ENCODE measurements around the gene ARHGAP22. TPM values are rescaled to one million over a fixed set of nuclear protein-coding genes. Genes with fewer than 3 reads are reported as not detected.

The ARHGAP22 gene
- polyA plus RNA-seq, 4 donors = 1.4 to 3.3 (median 1.9) TPM

- no peak for DNase-seq (ENCODE audit: low read depth in 4 of 4, low spot score in 2 of 4)
These were observed 50.2 kb downstream of the ARHGAP22 start for GRCh38 chr10:48554656-48555055.

GRCh38 chr10:48554246-48554645 lies 50.6 kb downstream of the ARHGAP22 start:
- DNase-seq (ENCODE audit: low read depth in 4 of 4, low spot score in 2 of 4) = no peak

- no peak for DNase-seq (ENCODE audit: low read depth in 4 of 4, low spot score in 2 of 4)
These were observed 51.8 kb downstream of the ARHGAP22 start for GRCh38 chr10:48552946-48553564.

- DNase-seq (ENCODE audit: low read depth in 4 of 4, low spot score in 2 of 4) = peak in 3 of 4 donors; percentile 14 to 24 (median 18)
These were observed 52.8 kb downstream of the ARHGAP22 start for GRCh38 chr10:48551861-48552591.

GRCh38 chr10:48550977-48551376 lies 53.9 kb downstream of the ARHGAP22 start:
- no peak for DNase-seq (ENCODE audit: low read depth in 4 of 4, low spot score in 2 of 4)

GRCh38 chr10:48550071-48550691 lies 54.7 kb downstream of the ARHGAP22 start:
- no peak for DNase-seq (ENCODE audit: low read depth in 4 of 4, low spot score in 2 of 4)

GRCh38 chr10:48549236-48549635 lies 55.6 kb downstream of the ARHGAP22 start:
- no peak for DNase-seq (ENCODE audit: low read depth in 4 of 4, low spot score in 2 of 4)

GRCh38 chr10:48548531-48549135 lies 56.2 kb downstream of the ARHGAP22 start:
- DNase-seq (ENCODE audit: low read depth in 4 of 4, low spot score in 2 of 4) = no peak

GRCh38 chr10:48547981-48548380 lies 56.9 kb downstream of the ARHGAP22 start:
- no peak for DNase-seq (ENCODE audit: low read depth in 4 of 4, low spot score in 2 of 4)

GRCh38 chr10:48547061-48547895 lies 57.6 kb downstream of the ARHGAP22 start:
- no peak for DNase-seq (ENCODE audit: low read depth in 4 of 4, low spot score in 2 of 4)

GRCh38 chr10:48545462-48546145 lies 59.3 kb downstream of the ARHGAP22 start:
- DNase-seq (ENCODE audit: low read depth in 4 of 4, low spot score in 2 of 4) = no peak

GRCh38 chr10:48543182-48543844 lies 61.6 kb downstream of the ARHGAP22 start:
- no peak for DNase-seq (ENCODE audit: low read depth in 4 of 4, low spot score in 2 of 4)

GRCh38 chr10:48542471-48543181 lies 62.2 kb downstream of the ARHGAP22 start:
- no peak for DNase-seq (ENCODE audit: low read depth in 4 of 4, low spot score in 2 of 4)

GRCh38 chr10:48541144-48541795 lies 63.6 kb downstream of the ARHGAP22 start:
- DNase-seq (ENCODE audit: low read depth in 4 of 4, low spot score in 2 of 4) = no peak

- DNase-seq (ENCODE audit: low read depth in 4 of 4, low spot score in 2 of 4) = no peak
These were observed 66.3 kb downstream of the ARHGAP22 start for GRCh38 chr10:48538611-48539010.

- no peak for DNase-seq (ENCODE audit: low read depth in 4 of 4, low spot score in 2 of 4)
These were observed 67.7 kb downstream of the ARHGAP22 start for GRCh38 chr10:48536916-48537890.

GRCh38 chr10:48536156-48536500 lies 68.7 kb downstream of the ARHGAP22 start:
- no peak for DNase-seq (ENCODE audit: low read depth in 4 of 4, low spot score in 2 of 4)
